Epithelial cell of proximal tubule (primary cell): ENCODE measurements around the gene C5orf52. TPM values are rescaled to one million over a fixed set of nuclear protein-coding genes. Genes with fewer than 3 reads are reported as not detected.

Experiments used
- DNase-seq: peaks from one replicate; pipeline ENCODE4 v3.0.0-alpha.2; 2011; ENCODE audit warnings: low read depth
- H3K4me3 ChIP-seq: 2 replicates; pipeline ENCODE4 v1.5.1; 2011; ENCODE audit warnings: low read depth, mild to moderate bottlenecking, low read length
- total RNA-seq: library from RNA; depleted of rRNA; stranded (reverse); fragments of >200 nt; gene quantifications from 2 replicates; pipeline ENCODE4 v1.2.3, GENCODE V29; 2015
- TF ChIP-seq, protein P1 (sequence below): conservative IDR thresholded peaks from 2 replicates; pipeline ENCODE4 v1.5.1; 2012; ENCODE audit warnings: low read depth, mild to moderate bottlenecking, low read length

Gene C5orf52
- not detected in 2 replicates for total RNA-seq

DNA sequence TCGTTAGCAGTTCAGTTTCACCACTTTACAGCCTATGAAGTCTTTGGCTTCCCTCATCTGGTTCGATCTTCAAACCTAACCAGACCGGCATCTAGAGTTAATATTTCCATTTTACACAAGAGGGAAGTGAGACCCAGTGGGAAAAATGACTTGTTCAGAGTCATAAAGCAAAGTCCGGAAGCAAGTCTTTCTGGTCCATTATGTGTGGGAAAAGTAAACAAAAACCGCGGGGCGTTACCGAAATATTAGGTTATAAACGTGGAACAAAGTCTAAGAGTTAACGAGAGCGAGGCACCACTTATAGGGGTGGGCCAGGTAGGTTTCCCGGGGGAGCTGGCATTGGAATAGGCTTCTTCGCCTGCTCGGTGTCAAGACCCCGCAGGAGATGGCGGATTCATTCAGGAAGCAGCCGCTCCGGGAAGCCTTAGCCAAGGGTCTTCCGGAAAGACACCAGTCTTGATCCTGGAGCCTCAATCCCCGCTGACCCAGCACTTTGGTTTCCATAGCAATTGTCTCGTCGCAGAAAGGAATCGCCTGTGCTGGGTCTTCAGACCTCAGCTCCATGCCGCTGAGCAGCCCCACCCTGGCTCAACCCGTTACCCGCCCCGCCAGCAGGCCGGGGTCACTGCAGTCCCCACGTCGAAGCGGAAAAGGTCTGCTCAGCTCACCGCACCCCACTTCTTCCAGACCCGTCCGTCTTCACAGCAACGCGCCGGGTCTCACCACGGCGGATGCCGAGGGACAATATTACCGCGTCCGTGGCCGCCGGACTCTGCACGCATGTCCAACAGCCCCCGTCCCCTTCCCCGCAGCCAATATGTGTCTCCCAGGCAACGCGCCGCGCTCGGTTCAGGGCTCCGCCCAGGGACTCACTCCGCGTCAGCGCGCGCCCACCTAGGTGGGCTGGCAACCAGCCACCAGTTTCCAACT is at the start of gene C5orf52:
TSS of gene C5orf52 (plus strand) at position 872 of the 930 bp plus-strand sequence. CDS start 82 bp downstream, outside the sequence.
- no peak for DNase-seq
- peak within 1 kb of the TSS; percentile 75 for H3K4me3 ChIP-seq
- TF ChIP-seq, protein P1, sequence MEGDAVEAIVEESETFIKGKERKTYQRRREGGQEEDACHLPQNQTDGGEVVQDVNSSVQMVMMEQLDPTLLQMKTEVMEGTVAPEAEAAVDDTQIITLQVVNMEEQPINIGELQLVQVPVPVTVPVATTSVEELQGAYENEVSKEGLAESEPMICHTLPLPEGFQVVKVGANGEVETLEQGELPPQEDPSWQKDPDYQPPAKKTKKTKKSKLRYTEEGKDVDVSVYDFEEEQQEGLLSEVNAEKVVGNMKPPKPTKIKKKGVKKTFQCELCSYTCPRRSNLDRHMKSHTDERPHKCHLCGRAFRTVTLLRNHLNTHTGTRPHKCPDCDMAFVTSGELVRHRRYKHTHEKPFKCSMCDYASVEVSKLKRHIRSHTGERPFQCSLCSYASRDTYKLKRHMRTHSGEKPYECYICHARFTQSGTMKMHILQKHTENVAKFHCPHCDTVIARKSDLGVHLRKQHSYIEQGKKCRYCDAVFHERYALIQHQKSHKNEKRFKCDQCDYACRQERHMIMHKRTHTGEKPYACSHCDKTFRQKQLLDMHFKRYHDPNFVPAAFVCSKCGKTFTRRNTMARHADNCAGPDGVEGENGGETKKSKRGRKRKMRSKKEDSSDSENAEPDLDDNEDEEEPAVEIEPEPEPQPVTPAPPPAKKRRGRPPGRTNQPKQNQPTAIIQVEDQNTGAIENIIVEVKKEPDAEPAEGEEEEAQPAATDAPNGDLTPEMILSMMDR = no peak

DNA sequence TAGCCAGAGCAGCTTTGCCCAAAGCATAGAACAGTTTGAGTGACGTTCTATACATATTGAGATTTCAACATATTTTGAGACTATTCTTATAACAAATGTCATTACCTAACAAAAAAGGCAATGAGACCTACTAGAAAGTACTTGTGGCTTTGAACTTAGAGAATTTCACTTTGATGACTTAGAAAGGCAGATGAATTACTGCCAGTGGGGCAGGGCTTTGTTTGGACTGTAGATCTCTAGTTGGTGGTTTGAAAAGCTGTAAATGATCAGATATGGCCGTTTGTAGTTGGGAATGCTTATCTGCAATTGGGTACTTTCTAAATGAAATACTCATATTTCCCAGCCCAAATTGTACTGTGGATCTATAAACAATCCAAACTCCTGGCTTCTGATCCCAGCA is 47.2 kb upstream of the C5orf52 start:
- DNase-seq = no peak
- H3K4me3 ChIP-seq = no peak overlapping the region
- TF ChIP-seq, protein P1 = no peak

DNA sequence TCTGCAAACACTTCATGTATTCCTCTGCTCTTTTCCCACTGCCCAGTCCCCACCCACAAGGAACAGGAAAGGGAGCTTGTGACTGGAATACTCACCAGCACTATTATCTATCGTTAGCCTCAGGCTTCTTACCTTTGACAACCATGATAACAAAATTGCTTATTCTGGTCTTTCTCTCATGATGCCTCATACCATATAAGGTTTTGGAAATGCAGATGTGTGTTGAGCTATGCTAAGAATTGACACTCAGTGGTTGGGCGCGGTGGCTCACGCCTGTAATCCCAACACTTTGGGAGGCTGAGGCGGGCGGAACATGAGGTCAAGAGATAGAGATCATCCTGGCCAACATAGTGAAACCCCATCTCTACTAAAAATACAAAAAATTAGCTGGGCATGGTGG is 44.5 kb upstream of the C5orf52 start:
- TF ChIP-seq, protein P1 = no peak
- no peak overlapping the region for H3K4me3 ChIP-seq
- no peak for DNase-seq

DNA sequence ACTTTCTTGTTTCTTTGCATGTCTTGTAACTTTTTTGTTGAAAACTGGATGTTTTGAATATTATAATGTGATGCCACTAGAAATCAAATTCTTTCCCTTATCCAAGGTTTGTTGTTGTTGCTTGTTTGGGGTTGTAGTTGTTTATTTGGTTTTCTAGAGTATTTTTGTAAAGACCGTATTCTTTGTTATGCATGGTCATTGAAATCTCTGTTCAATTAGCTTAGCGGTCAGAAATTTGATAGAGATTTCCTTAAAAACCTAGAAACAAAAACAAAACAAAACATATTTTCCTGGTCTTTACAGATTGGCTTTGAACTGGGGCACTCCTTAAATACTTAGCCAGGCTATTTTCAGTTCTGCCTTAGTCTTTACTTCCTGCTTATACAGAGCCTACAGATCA is 41.0 kb upstream of the C5orf52 start:
- H3K4me3 ChIP-seq = no peak overlapping the region
- no peak for DNase-seq
- TF ChIP-seq, protein P1 = no peak

DNA sequence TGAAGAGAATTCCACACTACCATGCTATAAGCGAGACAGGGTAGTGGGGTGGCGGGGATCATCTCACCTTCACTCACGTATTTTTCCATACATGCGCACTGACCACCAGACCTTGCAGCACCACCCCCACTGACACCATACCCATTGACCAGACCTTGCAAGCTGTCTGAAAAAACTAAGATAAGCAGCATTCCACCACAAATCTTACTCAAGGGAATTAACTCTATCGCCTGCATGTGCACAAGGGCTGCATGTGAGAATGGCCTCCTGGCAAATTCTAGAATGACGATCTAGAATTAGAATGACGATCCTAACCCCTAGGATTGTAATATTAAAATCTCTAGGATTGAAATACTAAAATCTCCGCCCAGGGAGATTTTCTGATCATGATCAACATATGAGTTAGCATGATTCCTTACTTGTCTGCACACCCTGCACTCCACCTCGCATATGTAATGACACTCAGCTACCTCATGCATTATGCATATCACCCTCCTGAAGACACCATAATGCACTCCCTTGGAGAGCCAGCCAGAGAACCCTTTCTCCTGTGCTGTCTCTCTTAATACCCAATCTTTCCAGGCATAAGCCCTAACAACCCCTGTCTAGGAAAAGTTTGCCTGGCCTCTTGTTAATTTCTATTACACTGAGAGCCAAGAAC is 30.8 kb upstream of the C5orf52 start:
- H3K4me3 ChIP-seq = no peak overlapping the region
- TF ChIP-seq, protein P1 = no peak
- DNase-seq = no peak

DNA sequence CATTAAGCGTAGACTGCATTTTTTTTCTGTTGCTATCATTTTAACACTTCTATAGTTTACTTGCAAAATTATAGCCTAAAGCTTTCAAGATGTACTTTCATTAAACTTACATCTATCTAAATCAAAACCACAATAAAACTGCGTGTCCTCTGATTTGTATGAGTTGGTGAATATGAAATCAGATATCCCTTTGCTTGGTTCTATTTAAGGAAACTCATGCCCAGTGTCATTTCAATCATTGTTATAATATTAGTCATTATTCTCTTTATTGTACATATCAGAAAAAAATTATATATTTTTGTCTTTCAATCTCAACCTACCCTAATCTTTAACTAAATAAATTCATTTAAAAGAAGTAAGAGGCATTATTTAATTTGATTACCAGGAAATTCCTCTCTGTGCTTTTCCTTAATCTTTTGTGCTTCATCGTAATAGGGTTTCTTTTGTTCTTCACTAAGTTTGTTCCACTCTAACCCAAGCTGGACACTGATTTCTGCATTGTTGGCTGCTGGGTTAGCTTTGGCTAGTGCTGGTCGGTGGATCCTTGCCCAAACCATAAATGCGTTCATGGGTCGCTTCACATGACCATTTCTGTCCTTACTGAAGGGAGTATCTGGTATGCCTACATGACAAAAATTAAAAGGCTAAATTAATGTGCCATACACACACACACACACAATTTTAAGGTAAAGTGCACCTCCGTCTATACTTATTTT is 22.9 kb upstream of the C5orf52 start:
- no peak overlapping the region for H3K4me3 ChIP-seq
- DNase-seq = no peak
- TF ChIP-seq, protein P1 = no peak
